DMS53 (cell line): ENCODE results near the gene RNF214.

ENCODE experiments used
- DNase-seq: peaks from one replicate; lab custom pipeline; 2025; lab: John Stamatoyannopoulos, UW

The RNF214 gene

DNA sequence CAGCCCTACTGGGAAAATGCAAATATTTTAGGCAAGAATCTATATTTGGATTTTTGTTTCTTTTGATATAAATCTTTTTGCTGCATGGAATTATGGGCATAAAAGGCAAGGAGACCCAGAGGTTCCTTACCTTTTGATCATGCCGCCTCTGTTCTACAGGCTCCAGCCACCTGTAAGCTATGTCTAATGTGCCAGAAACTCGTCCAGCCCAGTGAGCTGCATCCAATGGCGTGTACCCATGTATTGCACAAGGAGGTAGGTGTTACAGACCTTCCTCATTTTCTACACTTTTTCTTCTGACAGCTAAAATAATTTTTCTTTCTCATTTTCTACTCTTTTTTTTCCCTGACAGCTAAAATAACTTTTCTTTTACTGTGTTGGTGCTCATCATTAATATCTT, 50.5 kb downstream of the RNF214 start:
- no peak for DNase-seq

DNA sequence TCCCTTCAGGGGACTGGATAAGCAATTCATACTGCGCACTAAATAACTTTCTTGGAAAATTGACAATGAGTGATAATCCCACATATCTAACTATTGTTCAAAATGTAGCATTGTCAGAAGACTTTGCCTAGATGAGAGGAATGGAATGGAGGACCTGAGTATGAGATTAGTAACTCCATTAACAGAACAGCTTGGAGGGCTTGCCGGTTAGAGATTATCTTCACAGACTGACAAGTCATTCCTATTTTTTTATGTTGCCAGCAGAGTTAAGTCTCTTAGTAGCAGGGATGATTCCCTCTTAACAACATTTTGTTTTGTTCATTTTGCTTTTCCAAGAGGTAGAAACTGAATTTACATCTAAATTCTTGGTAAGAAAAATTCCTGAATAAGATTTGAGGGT, 51.6 kb downstream of the RNF214 start:
- DNase-seq: no peak

DNA sequence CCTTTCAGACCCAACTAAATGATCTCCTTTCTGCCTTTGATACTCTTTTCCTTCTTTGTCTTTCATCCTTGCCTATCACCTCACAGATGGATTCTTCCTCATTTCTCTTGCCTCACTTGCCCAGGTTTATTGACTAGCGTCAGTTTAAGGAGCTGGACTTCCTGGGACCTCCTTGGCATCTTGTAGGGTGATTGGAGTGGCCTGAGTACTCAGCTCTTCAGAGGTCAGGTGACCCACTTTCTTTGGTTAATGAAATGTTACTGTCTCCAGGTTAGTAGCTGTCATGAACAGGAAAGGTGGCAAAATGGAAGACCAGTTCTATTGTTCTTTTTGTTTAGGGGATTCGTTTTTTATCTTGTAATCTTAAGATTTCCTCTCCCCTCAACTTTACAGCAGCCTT, 54.1 kb downstream of the RNF214 start:
- no peak for DNase-seq

DNA sequence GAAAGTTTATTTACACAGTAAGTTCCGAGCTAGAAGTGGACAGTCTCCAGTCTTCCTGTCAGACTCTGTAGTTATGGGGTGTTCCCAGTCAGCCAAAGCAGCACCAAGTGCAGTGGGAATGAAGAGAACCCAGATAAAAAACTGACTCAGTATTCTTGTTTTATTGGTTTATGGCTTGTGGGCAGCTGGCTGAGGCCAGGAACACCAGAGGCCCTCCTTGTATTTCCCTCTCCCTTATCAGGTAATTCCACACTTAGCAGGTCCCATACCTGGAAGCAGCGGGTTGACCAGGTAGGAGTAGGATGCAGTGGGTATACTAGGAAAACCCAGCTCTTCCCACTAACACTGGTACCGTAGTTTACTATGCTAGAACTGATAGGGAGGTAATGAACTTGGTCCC, 55.2 kb downstream of the RNF214 start:
- DNase-seq: no peak

DNA sequence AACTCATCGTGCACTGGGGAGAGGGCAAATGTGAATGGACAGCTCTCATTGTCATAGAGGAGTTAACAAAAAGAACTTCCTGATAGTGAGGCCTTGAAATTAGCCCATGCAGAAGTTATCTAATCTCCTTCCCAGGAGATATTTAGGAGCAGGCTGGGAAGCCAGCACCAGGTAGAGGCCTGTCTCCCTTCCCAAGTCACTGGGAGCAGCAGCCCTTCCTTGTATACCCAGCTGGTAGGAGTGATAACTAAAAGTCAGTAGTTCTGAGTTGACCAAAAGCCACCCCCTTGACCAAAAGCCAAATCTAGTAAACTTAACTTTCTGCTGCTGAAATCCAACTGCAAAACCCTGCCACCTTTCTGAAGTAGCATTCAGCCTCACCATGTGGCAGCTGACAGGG, 57.3 kb downstream of the RNF214 start:
- DNase-seq: no peak

DNA sequence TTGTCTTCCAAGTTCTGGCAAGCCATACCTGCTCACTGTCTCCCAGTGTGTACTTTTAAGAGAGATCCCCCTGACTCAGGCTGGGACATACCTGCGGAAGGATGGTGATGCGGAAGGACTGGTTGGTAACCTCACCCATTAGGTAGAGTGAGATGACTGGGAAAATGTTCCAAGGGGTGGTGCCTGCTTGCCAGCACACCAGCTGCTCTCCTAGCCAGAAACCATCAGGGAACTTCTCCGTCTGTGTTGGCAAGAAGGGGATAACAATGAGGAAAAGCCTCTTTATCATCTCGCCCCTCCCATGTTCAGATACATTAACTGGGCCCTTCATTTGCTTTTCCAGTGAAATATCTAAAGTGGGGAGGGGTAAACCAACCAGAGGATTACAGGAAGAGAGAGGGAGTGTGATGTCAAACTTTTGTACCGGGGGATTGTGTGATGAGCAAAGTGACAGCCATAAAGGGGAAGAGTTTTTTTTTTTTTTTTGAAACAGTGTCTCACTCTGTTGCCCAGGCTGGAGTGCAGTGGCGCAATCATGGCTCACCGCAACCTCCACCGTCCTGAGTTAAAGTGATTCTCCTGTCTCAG, 58.4 kb downstream of the RNF214 start, which contains the start of gene BACE1-AS:
BACE1-AS (plus strand) TSS at position 538 of the 588 bp plus-strand sequence.
- DNase-seq: no peak

DNA sequence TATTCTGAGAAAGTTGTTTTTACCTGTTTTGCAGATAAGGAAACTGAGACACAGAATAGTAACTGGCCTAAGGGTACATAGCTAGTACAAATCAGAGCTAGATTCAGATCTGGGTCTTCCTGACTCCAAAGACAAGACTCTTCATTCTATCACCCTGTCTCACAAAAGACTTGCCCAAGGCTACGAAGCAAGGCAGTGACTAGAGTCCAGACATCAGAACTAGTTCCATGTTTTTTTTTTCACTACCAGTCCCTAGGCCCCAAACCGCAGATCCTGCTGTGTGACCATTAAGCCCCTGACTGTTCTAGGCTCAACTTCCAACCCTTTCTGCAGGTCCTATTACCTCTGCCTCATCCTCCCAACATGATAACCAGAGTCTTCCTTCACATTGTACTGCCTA, 60.1 kb downstream of the RNF214 start:
- DNase-seq: no peak

DNA sequence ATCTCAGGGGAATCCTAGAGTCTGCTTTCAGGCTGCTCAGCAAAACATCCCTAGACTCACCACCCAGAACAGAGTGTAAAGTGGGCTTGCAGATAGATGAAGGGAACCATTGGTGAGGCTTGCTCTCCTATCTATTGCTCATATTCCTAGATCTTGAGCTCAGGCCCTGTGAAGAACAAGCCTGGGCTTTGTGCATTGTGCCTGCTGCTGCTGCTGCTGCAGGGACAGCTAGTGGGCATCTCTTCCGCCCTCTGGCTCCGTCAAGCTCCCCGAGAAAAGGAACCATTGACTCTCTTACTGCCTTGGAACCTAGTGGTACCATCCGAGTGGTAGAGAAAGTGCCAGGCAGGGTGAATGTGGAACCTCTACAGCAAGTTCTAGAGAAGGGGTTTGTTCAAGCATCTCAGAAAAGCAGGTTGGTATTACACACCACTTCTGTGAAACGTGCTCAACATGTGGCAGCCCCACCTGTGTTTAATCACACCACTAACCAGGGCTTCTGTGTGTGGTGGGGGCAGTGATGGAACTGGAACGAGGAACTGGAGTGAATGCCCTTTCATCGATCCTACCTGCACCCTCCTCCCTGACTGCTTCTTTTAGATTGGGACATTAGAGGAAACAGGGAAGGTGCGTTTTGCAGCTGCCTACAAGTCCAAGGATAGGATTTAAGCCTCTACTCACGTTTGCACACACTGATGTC, 63.1 kb downstream of the RNF214 start:
- DNase-seq: no peak

DNA sequence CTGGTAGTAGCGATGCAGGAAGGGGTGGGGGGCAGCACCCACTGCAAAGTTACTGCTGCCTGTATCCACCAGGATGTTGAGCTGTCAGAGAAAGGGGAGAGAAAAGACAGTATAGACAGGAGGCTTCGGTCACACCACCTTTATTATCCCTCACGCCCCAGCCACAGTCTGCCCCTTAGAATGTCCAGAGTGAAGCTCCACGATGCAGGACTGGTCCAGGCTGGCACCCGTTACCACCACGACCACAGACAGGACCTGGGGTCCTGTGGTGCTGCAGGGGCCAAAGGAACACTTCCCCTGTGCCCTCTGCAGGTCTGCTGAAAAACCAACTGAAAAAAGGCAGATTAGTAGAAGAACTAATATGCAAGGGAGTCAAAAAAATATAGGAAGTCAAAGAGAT, 64.4 kb downstream of the RNF214 start:
- no peak for DNase-seq

DNA sequence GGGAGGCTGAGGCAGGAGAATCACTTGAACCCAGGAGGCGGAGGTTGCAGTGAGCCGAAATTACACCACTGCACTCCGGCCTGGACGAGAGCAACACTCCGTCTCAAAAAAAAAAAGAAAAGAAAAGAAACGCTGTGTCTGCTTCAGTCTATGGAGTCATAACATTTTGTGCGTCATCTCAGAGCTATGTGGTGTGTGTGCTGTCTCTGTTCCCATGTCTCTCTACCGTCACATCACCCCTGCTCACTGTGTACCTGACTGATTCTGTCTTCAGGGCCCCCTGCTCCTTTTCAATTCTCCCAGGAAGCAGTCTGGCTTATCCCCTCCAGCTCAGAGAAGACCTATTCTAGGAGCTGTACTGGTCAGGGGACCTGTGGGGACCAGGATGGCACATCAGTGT, 65.7 kb downstream of the RNF214 start:
- no peak for DNase-seq

DNA sequence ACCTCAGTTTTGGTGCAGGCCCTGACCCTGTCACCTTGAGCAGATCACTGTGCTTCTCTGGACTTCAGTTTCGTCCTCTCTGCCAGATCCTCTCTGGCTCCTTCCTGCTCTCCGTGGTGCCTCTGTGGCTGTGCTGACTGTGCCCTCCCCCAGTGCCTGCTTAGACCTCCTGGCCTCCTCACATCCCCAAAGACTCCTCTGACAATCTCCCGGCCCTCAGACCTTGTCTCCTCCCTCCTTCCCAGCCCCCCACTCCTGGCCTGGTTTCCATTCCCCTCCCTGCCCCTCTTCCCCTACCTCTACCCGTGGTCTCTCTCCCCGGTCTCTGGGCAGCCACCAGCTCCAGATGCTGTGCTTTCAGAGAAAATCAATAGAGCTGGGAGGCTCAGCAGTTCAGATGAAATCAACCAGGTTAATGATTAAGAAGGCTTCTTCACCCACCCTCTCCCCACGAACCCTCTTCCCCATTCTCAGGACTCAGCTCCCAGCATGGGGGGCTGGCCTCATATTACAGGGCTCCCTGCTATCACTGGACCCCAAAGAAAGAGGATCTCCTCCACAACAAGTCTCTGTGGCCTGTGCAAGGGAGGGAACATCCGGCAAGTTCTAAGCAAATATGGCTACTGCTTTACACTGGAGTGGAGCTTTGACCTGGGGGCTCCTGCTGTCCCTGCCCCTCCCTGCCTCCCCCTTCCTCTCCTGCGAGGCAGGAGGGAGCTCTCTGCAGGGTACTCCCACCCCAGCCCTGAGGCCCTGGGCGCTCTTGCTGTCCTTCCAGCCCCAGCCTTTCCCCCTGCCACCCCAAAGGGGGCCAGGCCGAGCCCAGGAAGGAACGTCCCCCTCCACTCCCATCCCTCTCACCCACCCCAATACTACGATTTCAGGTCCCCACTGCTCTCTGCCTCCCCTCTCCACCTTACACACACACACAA, 67.1 kb downstream of the RNF214 start:
- peak; percentile 80 for DNase-seq

DNA sequence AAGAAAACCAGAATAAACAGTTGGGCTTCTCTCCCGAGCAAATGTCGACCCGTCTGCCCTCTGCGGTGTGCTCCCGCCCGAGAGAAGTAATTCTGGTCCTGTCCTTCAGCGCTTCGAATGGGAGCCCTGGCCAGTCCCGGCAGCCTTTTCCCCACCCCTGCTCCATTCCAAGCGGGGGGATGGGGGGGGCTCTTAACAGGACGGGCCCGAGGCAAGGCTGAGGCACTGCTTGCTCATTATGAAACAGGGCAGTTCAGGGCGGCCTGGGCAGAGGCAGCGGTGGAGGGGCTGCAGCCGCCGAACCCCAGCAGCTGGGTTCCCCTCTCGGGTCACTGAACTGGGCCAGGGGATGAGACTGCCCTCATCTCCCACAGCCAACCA, 67.8 kb downstream of the RNF214 start:
- DNase-seq: peak; percentile 69

DNA sequence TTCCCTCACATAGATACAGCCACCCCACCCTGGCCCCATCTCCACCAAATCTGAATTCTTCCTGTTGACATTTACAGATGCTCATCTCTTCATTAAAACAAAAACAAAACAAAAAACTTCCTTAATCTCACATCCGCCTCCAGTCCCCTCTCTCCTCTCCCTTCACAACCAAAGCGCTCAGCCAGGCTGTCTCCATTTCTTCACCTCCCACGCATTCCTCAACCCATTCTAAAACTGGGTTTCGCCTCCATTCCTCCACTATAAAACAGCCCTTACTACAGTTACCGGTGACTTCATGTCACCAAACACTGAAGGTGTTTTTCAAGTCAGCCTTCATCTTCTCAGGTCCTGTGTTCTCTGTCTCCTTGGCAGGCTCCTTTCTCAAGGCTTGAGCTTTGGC, 68.3 kb downstream of the RNF214 start:
- DNase-seq: no peak

DNA sequence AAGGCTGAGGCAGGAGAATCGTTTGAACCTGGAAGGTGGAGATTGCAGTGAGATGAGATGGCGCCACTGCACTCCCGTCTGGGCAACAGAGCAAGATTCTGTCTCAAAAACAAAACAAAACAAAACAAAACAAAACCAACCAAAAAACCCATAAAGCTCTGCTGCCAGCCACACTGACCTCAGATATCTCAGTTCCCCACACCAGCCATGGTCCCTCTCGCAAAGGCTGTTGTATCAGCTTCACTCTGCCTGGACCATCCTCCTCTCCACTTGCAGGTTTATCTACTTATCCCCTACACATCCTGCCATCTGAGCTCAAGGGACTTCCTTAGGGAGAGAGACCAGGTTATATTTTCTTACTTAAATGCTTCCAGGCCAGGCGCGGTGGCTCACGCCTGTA, 69.8 kb downstream of the RNF214 start:
- peak; percentile 17 for DNase-seq

DNA sequence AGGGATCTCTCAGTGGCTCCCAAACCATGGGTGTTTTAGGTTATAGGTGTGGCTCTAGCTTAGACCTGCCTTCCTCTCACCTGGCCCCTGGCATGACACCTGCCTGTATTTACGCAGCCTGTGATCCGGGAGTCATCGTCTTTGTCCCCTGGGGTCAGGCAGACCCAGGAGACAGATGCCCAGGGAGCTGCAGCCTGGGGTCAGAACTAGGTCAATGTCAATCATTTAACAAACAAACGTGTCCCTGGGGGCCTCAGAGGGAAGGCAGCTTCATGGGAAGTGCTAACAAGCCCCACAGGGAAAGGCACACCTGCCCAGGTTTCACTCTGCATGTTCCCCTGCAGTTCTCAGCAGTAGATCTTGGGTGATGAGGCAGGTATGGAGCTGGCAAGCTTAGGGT, 70.6 kb downstream of the RNF214 start:
- peak; percentile 91 for DNase-seq

DNA sequence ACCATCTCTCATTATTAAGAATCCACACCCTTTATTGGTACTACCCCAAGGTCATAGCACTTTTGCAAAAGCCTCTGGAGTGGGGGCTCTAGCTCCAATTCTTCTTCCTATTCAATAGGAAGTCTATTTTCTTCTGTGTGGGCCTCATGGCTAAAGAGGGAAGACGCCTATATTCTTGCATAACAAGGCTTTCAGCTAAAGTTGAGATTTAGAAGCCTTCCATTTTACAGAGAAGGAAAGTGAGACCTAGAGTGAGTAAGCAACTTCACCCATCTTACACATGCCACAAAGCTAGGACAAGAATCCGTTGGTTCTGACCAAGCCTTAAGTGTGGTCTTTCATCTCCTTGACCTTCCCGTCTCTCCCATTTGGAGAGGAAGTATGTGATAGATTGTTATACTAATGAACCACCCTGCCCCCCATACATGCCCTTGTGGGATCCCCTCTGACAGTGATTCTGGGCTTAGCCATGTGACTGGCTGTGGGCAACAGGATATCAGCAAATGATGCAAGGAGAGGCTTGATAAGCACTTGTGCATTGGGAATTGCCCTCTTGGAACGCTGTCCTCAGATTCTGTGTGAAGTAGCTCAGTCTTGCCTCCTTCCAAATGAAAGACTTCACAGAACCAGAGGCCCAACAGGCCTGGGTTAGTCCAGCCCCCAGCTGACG, 71.3 kb downstream of the RNF214 start:
- DNase-seq: peak; percentile 48

DNA sequence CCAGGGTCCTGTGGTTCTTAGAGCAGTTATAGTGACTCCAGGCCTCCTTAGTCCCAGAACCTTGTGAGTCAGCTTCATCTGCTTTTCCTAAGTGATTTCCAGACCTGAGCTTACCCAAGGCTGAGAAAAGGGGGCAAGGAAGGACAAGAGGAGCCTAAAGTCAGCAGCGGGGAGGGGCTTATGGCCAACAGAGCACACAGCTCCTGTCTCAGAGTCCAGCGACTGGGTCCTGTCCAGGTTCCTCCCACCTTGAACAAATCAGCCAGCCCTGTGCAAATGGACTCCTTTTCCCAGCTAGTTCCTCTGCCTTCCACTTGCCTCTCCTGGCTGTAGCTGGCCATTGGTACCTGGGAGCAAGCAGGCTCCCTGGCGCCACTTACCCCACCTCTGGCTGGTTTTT, 72.7 kb downstream of the RNF214 start:
- DNase-seq: no peak

DNA sequence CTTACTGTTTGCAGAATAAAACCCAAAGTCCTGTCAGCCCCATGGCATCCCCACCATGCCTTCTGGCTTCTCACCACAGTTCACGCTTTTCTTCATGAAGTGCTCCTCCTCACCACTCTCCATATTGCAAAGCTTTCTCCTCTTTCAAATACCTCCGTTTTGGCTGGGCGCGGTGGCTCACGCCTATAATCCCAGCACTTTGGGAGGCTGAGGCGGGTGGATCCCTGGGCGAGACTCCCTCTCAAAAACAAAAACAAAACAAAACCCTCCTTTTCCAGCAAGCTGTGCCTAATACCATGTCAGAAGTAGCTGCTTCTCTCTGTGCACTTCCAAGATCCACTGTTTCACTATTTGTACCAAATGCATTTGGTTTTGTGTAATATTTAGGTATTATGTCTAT, 76.8 kb downstream of the RNF214 start:
- DNase-seq: no peak

DNA sequence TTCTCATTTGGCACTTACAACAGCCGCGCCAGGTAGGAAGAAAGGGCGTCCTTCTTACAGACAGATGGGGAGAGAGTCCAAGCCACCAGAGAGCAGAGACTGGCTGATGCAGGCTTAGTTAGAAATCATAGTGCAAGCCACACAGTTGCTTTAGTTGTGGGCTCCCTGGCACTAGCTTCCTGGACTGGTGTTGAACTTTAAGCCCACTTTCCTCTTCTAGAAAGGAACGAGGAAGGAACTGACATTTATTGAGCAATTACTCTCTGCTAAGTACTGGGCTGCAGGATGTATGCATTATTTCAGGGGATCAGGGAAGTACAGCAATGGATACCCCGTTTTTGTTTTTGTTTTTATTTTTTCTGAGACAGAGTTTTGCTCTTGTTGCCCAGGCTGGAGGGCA, 80.6 kb downstream of the RNF214 start:
- DNase-seq: no peak

DNA sequence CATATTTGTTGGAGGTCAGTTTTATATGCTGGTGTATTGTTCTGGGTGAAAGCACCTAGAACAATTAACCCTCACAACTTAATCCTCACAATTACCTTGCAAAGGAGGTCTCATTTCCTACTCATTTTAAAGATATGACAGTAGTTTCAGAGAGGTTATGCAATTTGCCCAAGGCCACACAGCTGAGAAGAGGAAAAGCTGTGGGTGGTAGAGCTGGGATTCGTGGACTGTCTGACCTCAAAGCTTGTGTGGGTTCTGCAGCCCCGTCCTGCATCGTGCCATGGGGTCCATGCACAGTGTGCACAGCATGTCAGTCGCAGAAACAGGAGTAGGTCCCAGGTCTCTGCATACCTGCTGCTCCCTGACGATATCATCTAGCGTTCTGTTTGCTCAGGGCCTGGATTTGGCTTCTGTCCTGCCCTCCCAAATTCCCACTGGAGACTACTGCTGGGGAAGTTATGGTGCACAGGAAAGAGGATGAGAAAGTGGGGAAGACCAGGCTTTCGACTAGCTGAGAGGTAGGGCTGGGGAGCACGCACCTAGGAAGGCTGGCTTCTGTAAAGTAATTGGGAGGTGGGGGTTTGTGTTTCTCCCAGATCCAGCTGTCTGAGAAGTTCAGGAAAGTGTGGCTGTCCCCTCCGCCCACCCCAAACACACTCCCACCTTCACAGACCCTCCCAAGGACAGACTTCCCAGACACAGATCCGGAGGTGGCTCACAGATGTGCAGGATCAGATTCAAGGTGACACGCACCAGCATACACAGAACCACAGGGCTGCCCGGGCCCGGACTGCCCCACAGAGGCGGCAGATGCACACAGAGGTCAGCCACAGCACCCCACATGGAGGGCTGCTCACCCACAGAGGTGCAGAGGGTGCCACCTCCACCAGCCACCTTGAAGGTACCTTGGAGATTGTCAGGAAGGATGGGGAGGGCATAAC, 81.6 kb downstream of the RNF214 start:
- DNase-seq: no peak

DNA sequence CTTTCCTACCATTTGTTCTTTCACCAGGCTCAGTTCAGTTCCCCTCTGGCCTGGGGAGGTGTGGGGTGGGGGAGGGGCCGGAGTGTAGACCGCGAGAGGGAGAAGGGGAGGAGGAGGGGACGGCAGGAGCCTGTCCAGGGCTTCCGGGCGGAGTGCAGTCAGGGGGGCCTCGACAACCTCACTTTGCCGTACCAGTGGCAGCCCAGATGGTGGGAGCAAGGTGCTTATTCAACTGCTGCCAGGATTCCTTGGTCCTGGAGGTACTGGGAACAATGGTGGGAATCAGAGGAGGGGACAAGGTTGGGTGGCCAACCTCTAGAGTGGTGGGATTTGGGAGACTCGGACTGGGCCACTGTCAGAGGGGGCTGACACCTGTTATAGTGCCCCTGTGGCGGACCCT, 82.4 kb downstream of the RNF214 start:
- no peak for DNase-seq
